NCI-H2107 (cell line): ENCODE data around the gene TNPO3.

Experiments used
- DNase-seq: peaks from one replicate; lab custom pipeline; 2025; lab: John Stamatoyannopoulos, UW

Gene TNPO3

GRCh38 chr7:128939075-128939860 lies 115.6 kb downstream of the TNPO3 start:
- no peak for DNase-seq

- DNase-seq = no peak
Observed at GRCh38 chr7:128938544-128939074, 116.3 kb downstream of the TNPO3 start.

GRCh38 chr7:128937647-128938543 lies 117.0 kb downstream of the TNPO3 start, which contains the start of gene IRF5:
IRF5 (plus strand) TSS chr7:128937927; CDS start chr7:128942082, 4,155 bp downstream.
- DNase-seq = no peak

GRCh38 chr7:128937271-128937646 lies 117.7 kb downstream of the TNPO3 start:
- DNase-seq = no peak

GRCh38 chr7:128936798-128937197 lies 118.1 kb downstream of the TNPO3 start:
- DNase-seq = no peak

- DNase-seq = no peak
Observed at GRCh38 chr7:128935342-128935730, 119.6 kb downstream of the TNPO3 start.

GRCh38 chr7:128934361-128935341 lies 120.3 kb downstream of the TNPO3 start:
- no peak for DNase-seq

- no peak for DNase-seq
Observed at GRCh38 chr7:128933180-128933891, 121.6 kb downstream of the TNPO3 start.

GRCh38 chr7:128932862-128933179 lies 122.1 kb downstream of the TNPO3 start:
- DNase-seq = no peak

- no peak for DNase-seq
Observed at GRCh38 chr7:128931965-128932861, 122.7 kb downstream of the TNPO3 start.

GRCh38 chr7:128931190-128931798 lies 123.6 kb downstream of the TNPO3 start:
- DNase-seq = no peak

GRCh38 chr7:128928882-128929788 lies 125.8 kb downstream of the TNPO3 start:
- no peak for DNase-seq

GRCh38 chr7:128928159-128928813 lies 126.6 kb downstream of the TNPO3 start:
- DNase-seq = no peak

- DNase-seq = no peak
Observed at GRCh38 chr7:128924707-128925588, 130.0 kb downstream of the TNPO3 start.

- DNase-seq = no peak
Observed at GRCh38 chr7:128923411-128923800, 131.5 kb downstream of the TNPO3 start.

GRCh38 chr7:128922496-128923410 lies 132.2 kb downstream of the TNPO3 start:
- no peak for DNase-seq
